ENCODE measurements around the gene RNASE4. TPM values are rescaled to one million over a fixed set of nuclear protein-coding genes. Genes with fewer than 3 reads are reported as not detected.

Gene RNASE4
- total RNA-seq, 1 experiment from 2014 or later, result 0.75 TPM

DNA sequence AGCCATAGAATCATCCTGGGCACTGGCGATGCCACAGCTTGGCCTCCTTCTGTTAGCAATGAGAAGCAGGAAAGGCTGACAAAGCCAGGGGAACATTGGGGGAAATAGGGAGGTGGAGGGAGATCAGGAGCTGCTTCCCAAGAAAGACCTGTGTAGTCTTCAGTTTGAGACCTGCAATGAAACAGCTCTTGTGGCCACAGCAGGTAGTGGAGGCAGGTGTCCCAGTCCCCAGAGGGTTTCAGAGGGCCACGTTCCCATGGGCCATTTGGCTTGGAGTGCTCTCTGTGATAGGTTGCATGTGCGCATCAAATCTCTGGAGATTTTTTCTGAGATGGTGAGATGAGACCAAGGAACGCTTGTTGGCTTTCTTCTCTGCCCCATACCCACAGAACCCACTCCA is 28.5 kb upstream of the RNASE4 start:
- no peaks in the 10 kb centered on the region for H3K36me3 ChIP-seq (ENCODE audit: insufficient read depth, low read length, poor library complexity, severe bottlenecking)
- TF ChIP-seq EZH2 (IDR thresholded peaks at IDR 0.05; ENCODE audit: borderline replicate concordance, low read depth, low read length, poor library complexity, severe bottlenecking) (no peak), CTCF (conservative IDR thresholded peaks at IDR 0.05; ENCODE audit: low read depth, low read length) (no peak)
- no peak overlapping the region for H3K4me3 ChIP-seq (ENCODE audit: low read depth, low read length, poor library complexity, severe bottlenecking)
- intact Hi-C loops (cut with micrococcal nuclease; ENCODE audit: unreplicated experiment), result no loop called here
- ChIA-PET POLR2A (ENCODE audit: low non-redundant PET) (no interaction called here), CTCF (no interaction called here)
- H3K4me1 ChIP-seq (ENCODE audit: insufficient read depth, low read length, poor library complexity, severe bottlenecking), result no peaks in the 10 kb centered on the region
- H3K27me3 ChIP-seq (replicated peaks; ENCODE audit: insufficient read depth, low read depth, low read length, poor library complexity), result peaks cover 37% of the 10 kb centered on the region
- DNase-seq (ENCODE audit: low spot score), result no peak
- H3K9me3 ChIP-seq (ENCODE audit: low read depth, low read length, poor library complexity, severe bottlenecking), result no peaks in the 10 kb centered on the region
- BruUV-seq (replicated peaks), result no TSS peak
- no peak overlapping the region for H3K27ac ChIP-seq (ENCODE audit: low read depth, low read length, poor library complexity, severe bottlenecking)

DNA sequence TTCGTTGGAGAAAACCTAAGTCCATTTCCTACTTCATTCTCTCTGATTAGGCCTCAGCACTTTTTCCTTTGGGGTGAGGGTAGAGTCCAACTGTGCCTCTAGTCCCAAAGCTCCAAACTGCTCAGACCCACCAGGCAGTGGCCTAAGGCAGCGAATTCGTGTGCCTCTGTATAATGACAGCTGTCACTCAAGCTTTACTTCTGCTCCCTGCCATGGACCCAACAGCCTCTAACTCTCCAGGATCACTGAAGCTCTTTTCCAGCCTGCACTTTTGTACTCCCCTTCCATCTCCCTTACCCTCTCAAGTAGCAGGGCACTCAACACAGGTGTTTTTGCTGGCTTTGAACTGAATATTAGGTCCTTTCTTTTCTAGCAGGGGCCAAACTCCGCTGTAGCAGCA is 28.1 kb upstream of the RNASE4 start:
- Histone ChIP-seq H3K4me1 (ENCODE audit: insufficient read depth, low read length, poor library complexity, severe bottlenecking) (no peaks in the 10 kb centered on the region), H3K9me3 (ENCODE audit: low read depth, low read length, poor library complexity, severe bottlenecking) (no peaks in the 10 kb centered on the region), H3K27me3 (replicated peaks; ENCODE audit: insufficient read depth, low read depth, low read length, poor library complexity) (peaks cover 37% of the 10 kb centered on the region), H3K27ac (ENCODE audit: low read depth, low read length, poor library complexity, severe bottlenecking) (no peak overlapping the region), H3K4me3 (ENCODE audit: low read depth, low read length, poor library complexity, severe bottlenecking) (no peak overlapping the region), H3K36me3 (ENCODE audit: insufficient read depth, low read length, poor library complexity, severe bottlenecking) (no peaks in the 10 kb centered on the region)
- no peak for DNase-seq (ENCODE audit: low spot score)
- ChIA-PET CTCF (no interaction called here), POLR2A (ENCODE audit: low non-redundant PET) (no interaction called here)
- intact Hi-C loops (cut with micrococcal nuclease; ENCODE audit: unreplicated experiment), result no loop called here
- no peak for TF ChIP-seq EZH2 (IDR thresholded peaks at IDR 0.05; ENCODE audit: borderline replicate concordance, low read depth, low read length, poor library complexity, severe bottlenecking)
- no peak for TF ChIP-seq CTCF (conservative IDR thresholded peaks at IDR 0.05; ENCODE audit: low read depth, low read length)
- BruUV-seq (replicated peaks), result no TSS peak

- ChIA-PET CTCF (interaction anchor here (1.0 kb wide), 1 partner anchor 33 kb away, joined by 3 read pairs; no protein-coding TSS in a partner anchor), POLR2A (ENCODE audit: low non-redundant PET) (no interaction called here)
Observed at GRCh38 chr14:20657216-20658211, 26.8 kb upstream of the RNASE4 start.

More at GRCh38 chr14:20657216-20658211, 26.8 kb upstream of the RNASE4 start:
- H3K27ac ChIP-seq (ENCODE audit: low read depth, low read length, poor library complexity, severe bottlenecking), result no peak overlapping the region
- H3K9me3 ChIP-seq (ENCODE audit: low read depth, low read length, poor library complexity, severe bottlenecking), result no peaks in the 10 kb centered on the region
- H3K4me3 ChIP-seq (ENCODE audit: low read depth, low read length, poor library complexity, severe bottlenecking), result no peak overlapping the region
- no TSS peak for BruUV-seq (replicated peaks)
- no peaks in the 10 kb centered on the region for H3K4me1 ChIP-seq (ENCODE audit: insufficient read depth, low read length, poor library complexity, severe bottlenecking)
- no peaks in the 10 kb centered on the region for H3K36me3 ChIP-seq (ENCODE audit: insufficient read depth, low read length, poor library complexity, severe bottlenecking)
- intact Hi-C loops (cut with micrococcal nuclease; ENCODE audit: unreplicated experiment), result no loop called here
- H3K27me3 ChIP-seq (replicated peaks; ENCODE audit: insufficient read depth, low read depth, low read length, poor library complexity), result peaks cover 33% of the 10 kb centered on the region
- peak; percentile 39 for DNase-seq (ENCODE audit: low spot score)
- TF ChIP-seq CTCF (conservative IDR thresholded peaks at IDR 0.05; ENCODE audit: low read depth, low read length) (peak; percentile 28; the same call in 1 of the 2 replicates), EZH2 (IDR thresholded peaks at IDR 0.05; ENCODE audit: borderline replicate concordance, low read depth, low read length, poor library complexity, severe bottlenecking) (no peak)
